ENCODE data around the gene SLCO2A1.
A peak's percentile ranks its signal among the peaks of the same experiment; 100 is the strongest.
"Not testable (repeated sequence)": the region's sequence is repeated elsewhere in the genome, so short reads cannot be mapped to it uniquely, and the experiment has no call there.

SLCO2A1 gene

DNA sequence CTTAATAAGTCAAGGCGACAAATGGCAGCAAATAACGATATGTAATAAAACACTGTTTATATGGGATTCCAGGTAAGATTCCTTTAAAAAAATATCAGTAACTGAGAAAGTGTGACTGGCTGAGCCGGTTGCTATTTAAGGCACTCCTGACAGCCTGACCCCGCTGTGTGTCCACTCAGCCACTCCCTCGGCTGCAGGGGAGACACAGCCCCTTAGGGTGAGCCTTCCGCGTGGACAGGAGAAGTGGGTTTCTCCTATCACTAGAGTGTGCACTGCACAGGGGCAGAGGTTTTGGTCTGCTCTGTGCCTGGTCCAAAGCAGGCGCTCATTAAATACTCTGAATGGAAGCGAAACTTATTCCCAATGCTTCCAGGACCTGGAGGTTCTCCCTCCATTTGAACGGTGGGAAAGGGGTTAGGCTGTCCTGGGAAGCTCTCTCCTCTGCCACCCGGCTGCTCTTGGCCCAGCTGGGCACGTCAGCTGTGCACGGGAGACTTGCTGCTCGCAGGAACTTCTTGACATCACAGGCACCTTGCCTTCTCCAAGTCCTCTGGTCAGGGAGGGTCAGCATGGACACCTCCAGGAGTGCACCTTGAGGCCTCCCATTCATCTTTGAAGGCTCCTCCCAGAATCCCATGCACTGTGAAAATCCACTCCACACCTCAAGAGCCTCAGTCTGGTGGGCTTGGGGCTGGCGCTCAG is 43.3 kb upstream of the SLCO2A1 start:
- Histone ChIP-seq H3K4me1 (ENCODE audit: control insufficient read depth, insufficient read depth, low read length) (no peaks in the 10 kb centered on the region), H3K27ac (ENCODE audit: extremely low read depth, low read depth, low read length) (no peak overlapping the region), H3K36me3 (ENCODE audit: control insufficient read depth in 2 of 2, insufficient read depth in 1 of 2, low read length in 2 of 2) (no peaks in the 10 kb centered on the region), H3K9me3 (ENCODE audit: control insufficient read depth, insufficient read depth, low read depth, low read length) (no peaks in the 10 kb centered on the region), H3K4me3 (ENCODE audit: low read depth, low read length) (no peak overlapping the region)
- TF ChIP-seq REPIN1 (tag by site-specific recombination; IDR thresholded peaks at IDR 0.05; ENCODE audit: low read depth), result no peak
- no peak for TF ChIP-seq HOXC10 (CRISPR knock-in tag; IDR thresholded peaks at IDR 0.05)
- no peak for TF ChIP-seq ZNF211 (tag by site-specific recombination; IDR thresholded peaks at IDR 0.05; ENCODE audit: low read depth)
- TF ChIP-seq ZNF610 (tag by site-specific recombination; IDR thresholded peaks at IDR 0.05; ENCODE audit: borderline replicate concordance), result no peak
- no peak for TF ChIP-seq ZNF394 (tag by site-specific recombination; IDR thresholded peaks at IDR 0.05; ENCODE audit: borderline replicate concordance)
- no peak for TF ChIP-seq ZNF747 (tag by site-specific recombination; IDR thresholded peaks at IDR 0.05)
- TF ChIP-seq ZNF549 (tag by site-specific recombination; IDR thresholded peaks at IDR 0.05), result no peak
- no peak for TF ChIP-seq BCL11B (tag by site-specific recombination; IDR thresholded peaks at IDR 0.05; ENCODE audit: low read depth)
- CTCF ChIA-PET, result no interaction called here
- POLR2A ChIA-PET, result no interaction called here

DNA sequence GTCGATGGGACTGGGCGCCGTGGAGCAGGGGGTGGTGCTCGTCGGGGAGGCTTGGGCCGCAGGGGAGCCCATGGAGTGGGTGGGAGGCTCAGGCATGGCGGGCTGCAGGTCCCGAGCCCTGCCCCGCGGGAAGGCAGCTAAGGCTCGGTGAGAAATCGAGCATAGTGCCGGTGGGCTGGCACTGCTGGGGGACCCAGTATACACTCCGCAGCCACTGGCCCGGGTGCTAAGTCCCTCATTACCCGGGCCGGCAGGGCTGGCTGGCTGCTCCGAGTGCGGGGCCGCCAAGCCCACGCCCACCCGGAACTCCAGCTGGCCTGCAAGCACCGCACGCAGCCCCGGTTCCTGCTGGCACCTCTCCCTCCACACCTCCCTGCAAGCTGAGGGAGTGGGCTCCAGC is 40.6 kb upstream of the SLCO2A1 start:
- POLR2A ChIA-PET; H3K4me3 ChIP-seq (ENCODE audit: low read depth, low read length); H3K4me1 ChIP-seq (ENCODE audit: control insufficient read depth, insufficient read depth, low read length); H3K36me3 ChIP-seq (ENCODE audit: control insufficient read depth in 2 of 2, insufficient read depth in 1 of 2, low read length in 2 of 2); H3K27ac ChIP-seq (ENCODE audit: extremely low read depth, low read depth, low read length); H3K9me3 ChIP-seq (ENCODE audit: control insufficient read depth, insufficient read depth, low read depth, low read length); CTCF ChIA-PET: not testable (repeated sequence)

DNA sequence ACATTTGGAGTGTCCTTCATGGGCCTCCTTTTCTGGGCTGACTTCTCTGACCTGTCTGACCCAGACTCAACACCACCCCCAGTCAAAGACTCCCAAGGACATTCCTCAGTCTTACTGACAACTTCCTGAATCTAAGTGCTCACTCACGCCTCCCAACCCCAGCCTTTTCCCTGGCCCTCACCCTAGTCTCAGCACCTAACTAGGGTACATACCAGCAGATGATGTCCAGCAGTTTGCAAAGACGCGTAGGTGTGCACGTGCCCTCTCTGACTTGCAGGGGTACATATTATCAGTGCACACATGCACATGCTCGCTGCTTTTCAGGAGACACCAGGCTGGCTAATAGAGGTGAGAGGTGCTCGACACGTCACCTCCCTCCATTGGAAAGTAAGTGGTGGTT is 38.7 kb upstream of the SLCO2A1 start:
- Histone ChIP-seq H3K36me3 (ENCODE audit: control insufficient read depth in 2 of 2, insufficient read depth in 1 of 2, low read length in 2 of 2) (no peaks in the 10 kb centered on the region), H3K27ac (ENCODE audit: extremely low read depth, low read depth, low read length) (no peak overlapping the region), H3K4me1 (ENCODE audit: control insufficient read depth, insufficient read depth, low read length) (no peaks in the 10 kb centered on the region), H3K4me3 (ENCODE audit: low read depth, low read length) (no peak overlapping the region), H3K9me3 (ENCODE audit: control insufficient read depth, insufficient read depth, low read depth, low read length) (no peaks in the 10 kb centered on the region)
- no peak for TF ChIP-seq ZNF785 (tag by site-specific recombination; IDR thresholded peaks at IDR 0.05)
- TF ChIP-seq ZNF777 (tag by site-specific recombination; IDR thresholded peaks at IDR 0.05; ENCODE audit: borderline replicate concordance), result no peak
- no peak for TF ChIP-seq ZNF423 (tag by site-specific recombination; IDR thresholded peaks at IDR 0.05)
- TF ChIP-seq ZNF664 (tag by site-specific recombination; IDR thresholded peaks at IDR 0.05), result no peak
- no peak for TF ChIP-seq KLF9 (tag by site-specific recombination; IDR thresholded peaks at IDR 0.05; ENCODE audit: low read depth)
- TF ChIP-seq ZNF521 (tag by site-specific recombination; IDR thresholded peaks at IDR 0.05), result no peak
- TF ChIP-seq ZFP69B (tag by site-specific recombination; IDR thresholded peaks at IDR 0.05), result no peak
- TF ChIP-seq, protein P1, sequence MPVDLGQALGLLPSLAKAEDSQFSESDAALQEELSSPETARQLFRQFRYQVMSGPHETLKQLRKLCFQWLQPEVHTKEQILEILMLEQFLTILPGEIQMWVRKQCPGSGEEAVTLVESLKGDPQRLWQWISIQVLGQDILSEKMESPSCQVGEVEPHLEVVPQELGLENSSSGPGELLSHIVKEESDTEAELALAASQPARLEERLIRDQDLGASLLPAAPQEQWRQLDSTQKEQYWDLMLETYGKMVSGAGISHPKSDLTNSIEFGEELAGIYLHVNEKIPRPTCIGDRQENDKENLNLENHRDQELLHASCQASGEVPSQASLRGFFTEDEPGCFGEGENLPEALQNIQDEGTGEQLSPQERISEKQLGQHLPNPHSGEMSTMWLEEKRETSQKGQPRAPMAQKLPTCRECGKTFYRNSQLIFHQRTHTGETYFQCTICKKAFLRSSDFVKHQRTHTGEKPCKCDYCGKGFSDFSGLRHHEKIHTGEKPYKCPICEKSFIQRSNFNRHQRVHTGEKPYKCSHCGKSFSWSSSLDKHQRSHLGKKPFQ (tag by site-specific recombination; IDR thresholded peaks at IDR 0.05), result no peak
- no peak for TF ChIP-seq KLF7 (tag by site-specific recombination; IDR thresholded peaks at IDR 0.05; ENCODE audit: borderline replicate concordance)
- TF ChIP-seq ZSCAN30 (tag by site-specific recombination; IDR thresholded peaks at IDR 0.05), result no peak
- ChIA-PET POLR2A (no interaction called here), CTCF (no interaction called here)

DNA sequence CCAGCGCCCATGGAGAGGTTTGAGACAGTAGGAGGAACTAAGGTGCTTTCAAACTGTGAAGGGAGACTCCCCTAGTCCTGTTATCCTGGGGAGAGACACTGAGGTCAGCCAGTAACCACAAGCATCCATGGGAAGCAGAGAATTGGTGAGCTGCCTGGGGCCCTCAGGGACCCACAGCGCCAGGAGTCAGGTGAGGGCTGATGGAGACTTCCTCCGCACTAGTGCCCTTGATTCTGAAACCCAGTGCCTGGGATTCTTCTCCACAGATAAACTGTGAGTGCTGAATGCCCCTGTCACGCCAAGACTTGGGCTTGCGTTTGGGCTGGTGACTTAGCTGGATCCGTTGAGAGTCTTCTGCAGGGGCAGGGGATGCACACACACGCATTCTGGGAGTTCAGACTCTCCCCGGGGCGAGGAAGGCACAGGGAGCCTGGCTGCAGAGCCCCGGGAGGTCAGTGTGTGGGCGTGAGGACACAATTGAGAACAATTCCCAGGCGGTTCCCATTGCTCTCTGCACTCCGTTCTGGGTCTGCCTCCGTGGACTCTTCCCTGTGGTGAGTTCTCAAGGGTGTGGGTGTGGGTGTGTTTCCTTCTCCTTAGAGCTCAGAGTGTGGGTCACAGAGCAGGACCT is 37.9 kb upstream of the SLCO2A1 start:
- no peaks in the 10 kb centered on the region for H3K36me3 ChIP-seq (ENCODE audit: control insufficient read depth in 2 of 2, insufficient read depth in 1 of 2, low read length in 2 of 2)
- ChIA-PET POLR2A (no interaction called here), CTCF (no interaction called here)
- H3K27ac ChIP-seq (ENCODE audit: extremely low read depth, low read depth, low read length), result no peak overlapping the region
- no peak overlapping the region for H3K4me3 ChIP-seq (ENCODE audit: low read depth, low read length)
- H3K9me3 ChIP-seq (ENCODE audit: control insufficient read depth, insufficient read depth, low read depth, low read length), result no peaks in the 10 kb centered on the region
- no peaks in the 10 kb centered on the region for H3K4me1 ChIP-seq (ENCODE audit: control insufficient read depth, insufficient read depth, low read length)
- TF ChIP-seq EGR2 (tag by site-specific recombination; IDR thresholded peaks at IDR 0.05; ENCODE audit: low read depth) (peak; percentile 47; the same call in 1 of the 2 replicates), ZFHX2 (tag by site-specific recombination; conservative IDR thresholded peaks at IDR 0.05) (peak; percentile 36; the same call in 1 of the 2 replicates), ZNF341 (tag by site-specific recombination; IDR thresholded peaks at IDR 0.05; ENCODE audit: low read depth) (no peak), GLIS1 (tag by site-specific recombination; IDR thresholded peaks at IDR 0.05) (peak; percentile 65)
